ENCODE results near the gene DMXL1.

DMXL1 gene

GRCh38 chr5:119070828-119071560, at the start of gene DMXL1:
Gene DMXL1, plus strand, starts transcription at chr5:119071087. Its CDS starts 483 bp downstream, at chr5:119071570.
- peak; percentile 94 for DNase-seq (ENCODE audit: low read depth)

- no peak for DNase-seq (ENCODE audit: low read depth)
These were observed 49.6 kb upstream of the DMXL1 start for GRCh38 chr5:119021149-119021732.

GRCh38 chr5:119022017-119022745, 48.7 kb upstream of the DMXL1 start:
- DNase-seq (ENCODE audit: low read depth): no peak

GRCh38 chr5:119022773-119023172, 48.1 kb upstream of the DMXL1 start:
- DNase-seq (ENCODE audit: low read depth): no peak

- DNase-seq (ENCODE audit: low read depth): no peak
These were observed 42.3 kb upstream of the DMXL1 start for GRCh38 chr5:119028575-119028974.

GRCh38 chr5:119031011-119031886, 39.6 kb upstream of the DMXL1 start:
- no peak for DNase-seq (ENCODE audit: low read depth)

- no peak for DNase-seq (ENCODE audit: low read depth)
These were observed 39.0 kb upstream of the DMXL1 start for GRCh38 chr5:119031905-119032304.

GRCh38 chr5:119032656-119033055, 38.2 kb upstream of the DMXL1 start:
- no peak for DNase-seq (ENCODE audit: low read depth)

- no peak for DNase-seq (ENCODE audit: low read depth)
These were observed 37.8 kb upstream of the DMXL1 start for GRCh38 chr5:119033135-119033534.

GRCh38 chr5:119036101-119036762, 34.7 kb upstream of the DMXL1 start:
- DNase-seq (ENCODE audit: low read depth): no peak

- DNase-seq (ENCODE audit: low read depth): no peak
These were observed 33.2 kb upstream of the DMXL1 start for GRCh38 chr5:119037496-119038215.

- no peak for DNase-seq (ENCODE audit: low read depth)
These were observed 22.6 kb upstream of the DMXL1 start for GRCh38 chr5:119048246-119048645.

GRCh38 chr5:119049824-119050449, 20.9 kb upstream of the DMXL1 start:
- no peak for DNase-seq (ENCODE audit: low read depth)

- no peak for DNase-seq (ENCODE audit: low read depth)
These were observed 16.8 kb upstream of the DMXL1 start for GRCh38 chr5:119054101-119054500.

- DNase-seq (ENCODE audit: low read depth): no peak
These were observed 15.6 kb upstream of the DMXL1 start for GRCh38 chr5:119055294-119055693.

GRCh38 chr5:119058979-119059529, 11.8 kb upstream of the DMXL1 start:
- DNase-seq (ENCODE audit: low read depth): no peak

GRCh38 chr5:119059740-119060255, 11.1 kb upstream of the DMXL1 start:
- DNase-seq (ENCODE audit: low read depth): no peak

- DNase-seq (ENCODE audit: low read depth): no peak
These were observed 7.1 kb upstream of the DMXL1 start for GRCh38 chr5:119063579-119064379.

- DNase-seq (ENCODE audit: low read depth): no peak
These were observed 3.4 kb upstream of the DMXL1 start for GRCh38 chr5:119067450-119067849.

All from activated T-helper 9 cell treated with anti-CD3 and anti-CD28 coated beads, Interleukin-2, amount 50 U/mL, for 16 hours (primary cell).